GM18526 (cell line): ENCODE results near the gene PIK3R2.
A peak's percentile ranks its signal among the peaks of the same experiment; 100 is the strongest.

Experiments
- POLR2A ChIP-seq: IDR thresholded peaks from 3 replicates; pipeline ENCODE4 v1.6.1; 2011; ENCODE audit not compliant: insufficient read length; ENCODE audit errors: extremely low read depth

The PIK3R2 gene

DNA sequence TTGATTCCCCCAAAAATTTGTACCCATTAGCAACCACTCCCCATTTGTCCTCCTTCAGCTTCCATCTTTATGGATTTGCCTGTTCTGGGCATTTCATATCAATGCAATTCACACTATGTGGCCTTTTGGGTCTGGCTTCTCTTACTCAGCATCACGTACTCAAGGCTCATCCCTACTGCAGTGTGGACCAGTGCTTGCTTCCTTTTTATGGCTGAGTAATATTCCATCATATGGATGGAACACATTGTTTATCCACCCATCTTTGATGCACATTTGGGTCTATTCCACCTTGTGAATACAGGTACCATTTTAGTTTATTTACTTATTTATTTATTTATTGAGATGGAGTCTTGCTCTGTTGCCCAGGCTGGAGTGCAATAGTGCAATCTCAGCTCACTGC is 12.5 kb upstream of the PIK3R2 start:
- TF ChIP-seq POLR2A: no peak

DNA sequence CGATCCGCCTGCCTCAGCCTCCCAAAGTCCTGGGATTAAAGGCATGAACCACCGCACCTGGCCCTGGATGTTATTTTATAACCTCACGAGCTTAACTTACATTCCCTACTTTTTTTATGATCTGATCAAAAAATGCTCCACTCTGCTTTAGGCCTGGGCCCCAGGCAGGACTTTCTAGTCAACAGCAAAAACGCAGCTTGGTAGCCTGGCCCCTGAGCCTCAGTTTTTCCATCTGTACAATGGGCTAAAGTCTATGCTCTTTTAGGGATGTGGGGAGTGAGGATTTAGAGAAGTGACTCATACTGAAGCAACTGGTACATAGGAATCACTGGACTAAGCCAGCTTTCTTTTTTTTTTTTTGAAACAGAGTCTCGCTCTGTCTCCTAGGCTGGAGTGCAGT is 11.9 kb upstream of the PIK3R2 start:
- no peak for TF ChIP-seq POLR2A

DNA sequence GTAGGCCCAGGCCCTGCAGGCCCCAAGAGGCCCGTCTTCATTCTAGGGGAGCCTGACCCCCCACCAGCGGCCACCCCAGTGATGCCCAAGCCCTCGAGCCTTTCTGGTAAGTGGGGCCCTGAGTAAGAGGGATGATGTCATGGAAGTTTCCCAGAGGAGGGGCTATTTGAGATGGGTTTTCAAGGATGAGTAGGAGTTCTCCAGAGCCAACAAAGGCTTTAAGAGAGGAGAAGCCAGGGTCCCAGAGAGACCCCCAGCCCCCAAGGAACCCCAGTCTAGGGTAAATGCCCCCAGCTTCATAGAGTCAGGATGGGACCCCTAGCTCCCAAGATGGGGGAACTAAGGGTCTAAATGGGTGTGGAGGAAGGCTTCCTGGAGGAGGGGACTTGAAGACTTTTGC is 9.1 kb upstream of the PIK3R2 start:
- no peak for TF ChIP-seq POLR2A

DNA sequence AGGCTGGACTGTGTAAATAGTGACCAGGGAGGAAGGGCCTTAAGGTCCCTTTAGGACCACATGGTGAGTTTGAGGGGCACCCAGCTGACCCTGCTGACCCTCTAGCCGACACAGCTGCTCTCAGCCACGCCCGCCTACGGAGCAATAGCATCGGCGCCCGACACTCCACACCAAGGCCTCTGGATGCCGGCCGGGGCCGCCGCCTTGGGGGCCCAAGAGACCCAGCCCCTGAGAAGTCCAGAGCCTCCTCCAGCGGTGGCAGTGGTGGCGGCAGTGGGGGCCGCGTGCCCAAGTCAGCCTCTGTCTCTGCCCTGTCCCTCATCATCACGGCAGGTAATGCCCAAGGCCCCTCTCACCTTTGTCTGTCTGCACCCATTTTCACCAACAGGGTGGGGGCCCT is 8.6 kb upstream of the PIK3R2 start:
- no peak for TF ChIP-seq POLR2A

DNA sequence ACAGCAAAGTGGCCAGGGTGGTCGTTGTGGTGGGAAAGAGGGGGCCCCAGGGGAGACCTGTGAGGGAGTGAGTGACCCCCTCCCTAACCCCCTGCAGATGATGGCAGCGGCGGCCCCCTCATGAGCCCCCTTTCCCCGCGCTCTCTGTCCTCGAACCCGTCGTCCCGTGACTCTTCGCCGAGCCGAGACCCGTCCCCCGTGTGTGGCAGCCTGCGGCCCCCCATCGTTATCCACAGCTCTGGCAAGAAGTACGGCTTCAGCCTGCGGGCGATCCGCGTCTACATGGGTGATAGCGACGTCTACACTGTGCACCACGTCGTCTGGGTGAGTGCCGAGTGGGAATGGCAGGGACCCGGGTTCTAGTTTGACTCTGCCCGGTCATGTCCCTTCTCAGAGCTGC is 8.1 kb upstream of the PIK3R2 start:
- no peak for TF ChIP-seq POLR2A

DNA sequence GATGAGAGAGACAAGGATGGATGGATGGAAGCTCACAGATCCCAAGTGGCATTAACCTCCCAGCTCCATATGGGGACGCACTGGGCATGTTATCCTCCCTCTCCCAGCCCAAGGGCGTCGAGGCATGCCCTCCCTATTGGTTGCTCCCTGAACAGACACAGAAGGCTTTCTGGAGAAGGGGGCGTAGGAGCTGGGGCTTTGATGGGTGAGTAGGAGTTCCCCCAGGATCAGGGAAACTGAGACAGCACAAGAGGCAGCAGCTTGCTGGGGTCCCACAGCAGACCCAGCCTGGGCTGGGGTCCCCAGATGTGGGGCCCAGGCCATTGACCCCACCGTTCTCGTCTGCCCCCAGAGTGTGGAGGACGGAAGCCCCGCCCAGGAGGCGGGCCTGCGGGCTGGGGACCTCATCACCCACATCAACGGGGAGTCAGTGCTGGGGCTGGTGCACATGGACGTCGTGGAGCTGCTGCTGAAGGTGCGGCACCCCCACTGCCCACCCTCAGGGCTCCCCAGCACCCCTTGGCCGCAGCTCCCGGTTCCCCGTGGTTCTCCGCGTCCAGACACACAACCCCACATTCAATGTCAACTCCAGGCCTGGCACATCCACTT is 7.5 kb upstream of the PIK3R2 start:
- TF ChIP-seq POLR2A: no peak

DNA sequence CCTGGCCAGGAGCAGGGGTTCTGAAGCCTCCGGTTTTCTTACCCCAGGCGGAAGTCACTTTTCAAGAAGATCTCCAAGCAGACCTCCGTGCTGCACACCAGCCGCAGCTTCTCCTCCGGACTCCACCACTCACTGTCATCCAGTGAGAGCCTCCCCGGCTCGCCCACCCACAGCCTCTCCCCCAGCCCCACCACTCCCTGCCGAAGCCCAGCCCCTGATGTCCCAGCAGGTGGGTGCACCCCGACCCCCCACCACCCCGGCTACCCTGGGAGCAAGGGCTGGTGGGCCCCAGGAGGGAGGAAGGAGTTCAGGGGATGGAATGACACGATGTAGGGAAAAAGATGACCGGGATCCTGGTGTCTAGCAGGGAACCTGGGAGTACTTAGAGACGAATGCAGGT is 5.6 kb upstream of the PIK3R2 start:
- TF ChIP-seq POLR2A: no peak

DNA sequence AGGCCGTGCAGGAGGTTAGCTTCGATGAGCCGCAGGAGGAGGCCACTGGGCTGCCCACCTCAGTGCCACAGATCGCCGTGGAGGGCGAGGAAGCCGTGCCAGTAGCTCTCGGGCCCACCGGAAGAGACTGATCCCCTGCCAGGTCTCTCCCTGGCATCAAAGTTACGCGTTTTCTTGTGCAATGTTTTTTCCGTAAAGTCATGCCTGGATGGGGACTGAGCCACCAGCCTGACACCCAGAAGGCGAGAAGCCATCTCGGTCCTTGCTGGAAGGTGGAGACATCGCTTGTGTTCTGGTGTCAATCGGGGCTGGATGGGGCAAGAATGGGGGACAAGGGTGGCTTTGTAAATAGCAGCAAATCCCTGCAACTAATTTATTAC is 3.4 kb upstream of the PIK3R2 start:
- TF ChIP-seq POLR2A: no peak

DNA sequence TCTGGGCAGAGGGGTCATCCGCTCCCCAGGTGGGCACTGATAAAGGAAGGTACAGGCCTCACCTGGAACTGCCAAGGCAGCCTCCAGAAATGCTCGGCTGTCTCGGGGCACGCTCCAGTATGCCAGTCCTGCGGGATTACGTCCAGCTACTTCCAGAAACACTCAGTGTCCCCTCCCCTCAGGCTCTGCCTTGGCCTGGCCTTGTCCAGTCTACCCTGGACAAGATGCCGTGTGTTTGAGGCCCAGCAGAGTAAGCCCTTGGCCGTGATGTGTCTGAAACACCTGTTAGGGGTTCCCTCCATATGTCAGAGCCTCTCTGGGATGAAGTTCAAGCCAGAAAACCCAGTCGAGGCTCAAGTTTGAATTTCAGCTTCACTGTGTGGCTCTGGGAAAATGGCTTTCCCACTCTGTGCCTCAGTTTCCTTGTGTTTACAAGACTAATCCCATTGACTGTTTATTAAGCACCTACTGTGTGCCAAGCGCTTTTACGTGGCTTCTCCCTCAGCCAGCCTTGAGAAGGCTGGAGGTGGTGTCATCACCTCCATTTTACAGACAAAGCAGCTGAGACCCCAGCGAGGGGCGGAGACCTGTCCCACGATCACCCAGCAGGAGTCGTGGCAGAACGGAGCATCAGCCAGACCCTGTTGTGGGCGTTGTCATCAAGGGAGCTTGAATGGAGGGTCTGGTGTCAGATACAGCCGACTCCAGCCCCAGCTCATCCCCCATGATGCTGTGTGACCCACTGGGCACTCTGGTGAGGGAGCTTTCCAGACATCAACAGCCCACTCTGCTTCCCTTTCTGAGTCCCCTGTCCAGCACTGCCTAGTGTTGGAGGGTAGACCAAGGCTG is 2.0 kb upstream of the PIK3R2 start:
- no peak for TF ChIP-seq POLR2A

DNA sequence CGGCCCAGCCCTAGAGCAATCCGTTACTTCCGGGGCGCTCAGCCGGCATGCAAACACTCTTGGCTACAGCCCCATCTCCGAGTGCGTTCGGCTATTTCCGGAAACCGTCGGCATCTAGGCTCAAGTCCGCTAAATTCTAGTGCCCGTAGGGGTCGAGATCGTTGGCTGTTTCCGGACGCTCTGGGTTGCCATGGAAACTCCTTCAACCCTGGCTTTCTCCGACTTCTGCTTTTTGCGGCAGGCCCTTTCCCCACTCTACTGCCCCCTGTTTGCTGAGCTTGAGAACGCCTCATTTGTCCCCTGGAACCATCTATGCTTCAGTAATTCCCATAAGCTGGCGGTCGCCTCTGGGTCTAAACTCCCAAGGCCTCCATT is 534 bp upstream of the PIK3R2 start:
- TF ChIP-seq POLR2A: peak; percentile 51

DNA sequence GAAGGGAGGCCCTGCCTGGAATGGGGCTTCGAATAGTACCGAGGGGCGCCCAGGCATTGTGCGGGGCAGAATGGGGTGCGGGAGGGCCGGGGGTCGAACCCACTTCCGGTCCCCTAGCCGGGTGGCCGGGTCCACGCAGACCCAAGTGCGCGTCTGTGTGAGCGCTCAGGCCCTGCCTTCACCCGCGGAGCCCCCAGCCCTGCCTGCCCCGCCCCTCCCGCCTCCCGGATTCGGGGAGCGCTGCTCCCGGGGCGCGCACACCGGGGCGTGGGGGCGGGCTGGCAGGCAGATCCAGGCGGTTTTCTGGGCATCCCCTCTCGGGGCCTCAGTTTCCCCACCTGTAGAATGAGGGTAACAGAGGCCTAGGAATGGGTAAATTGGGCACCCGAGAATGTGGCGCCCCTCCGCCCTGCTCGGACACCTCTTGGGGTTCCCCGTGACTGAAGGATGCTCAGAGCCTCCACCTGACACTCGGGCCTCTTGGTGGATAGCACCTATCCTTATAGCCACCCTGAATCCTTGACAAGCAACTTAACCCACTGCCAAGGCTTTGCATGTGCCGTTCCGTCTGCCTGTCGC is 682 bp downstream of the PIK3R2 start:
- TF ChIP-seq POLR2A: no peak

DNA sequence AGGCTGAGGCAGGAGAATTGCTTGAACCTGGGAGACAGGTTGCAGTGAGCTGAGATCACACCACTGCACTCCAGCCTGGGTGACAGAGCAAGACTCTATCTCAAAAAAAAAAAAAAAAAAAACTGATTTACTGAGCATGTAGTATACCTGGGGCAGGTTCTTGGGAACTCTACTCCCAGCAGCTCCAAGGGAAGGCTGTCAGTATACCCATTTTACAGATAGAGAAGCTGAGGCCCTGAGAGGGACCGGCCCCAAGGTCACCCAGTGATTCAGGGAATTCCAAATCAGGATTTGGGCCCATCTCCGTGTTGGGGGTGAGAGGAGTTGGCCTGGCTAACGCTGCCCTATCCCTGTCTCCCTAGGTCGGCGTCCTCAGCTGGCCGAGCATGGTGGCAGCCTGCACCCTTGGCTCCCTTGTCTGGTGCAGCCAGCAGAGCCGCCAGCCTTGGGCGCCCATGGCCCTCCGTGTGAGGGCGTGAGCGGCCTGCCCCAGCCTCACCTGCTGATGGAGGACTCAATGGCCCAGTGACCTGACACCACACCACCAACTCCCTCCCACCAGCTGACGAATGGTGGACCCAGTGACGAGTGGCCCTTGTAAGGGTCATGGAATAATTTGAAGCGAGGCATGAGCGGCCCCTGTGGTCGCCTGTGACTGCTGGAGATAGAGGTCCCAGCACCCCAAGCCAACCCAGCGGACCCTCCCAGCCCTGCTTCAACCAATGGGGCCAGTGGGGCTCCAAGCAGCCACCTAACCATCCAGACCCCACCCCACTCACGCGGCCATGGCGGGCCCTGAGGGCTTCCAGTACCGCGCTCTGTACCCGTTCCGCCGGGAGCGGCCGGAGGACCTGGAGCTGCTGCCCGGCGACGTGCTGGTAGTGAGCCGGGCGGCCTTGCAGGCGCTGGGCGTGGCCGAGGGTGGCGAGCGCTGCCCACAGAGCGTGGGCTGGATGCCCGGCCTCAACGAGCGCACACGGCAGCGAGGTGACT is 2.4 kb downstream of the PIK3R2 start:
- no peak for TF ChIP-seq POLR2A

DNA sequence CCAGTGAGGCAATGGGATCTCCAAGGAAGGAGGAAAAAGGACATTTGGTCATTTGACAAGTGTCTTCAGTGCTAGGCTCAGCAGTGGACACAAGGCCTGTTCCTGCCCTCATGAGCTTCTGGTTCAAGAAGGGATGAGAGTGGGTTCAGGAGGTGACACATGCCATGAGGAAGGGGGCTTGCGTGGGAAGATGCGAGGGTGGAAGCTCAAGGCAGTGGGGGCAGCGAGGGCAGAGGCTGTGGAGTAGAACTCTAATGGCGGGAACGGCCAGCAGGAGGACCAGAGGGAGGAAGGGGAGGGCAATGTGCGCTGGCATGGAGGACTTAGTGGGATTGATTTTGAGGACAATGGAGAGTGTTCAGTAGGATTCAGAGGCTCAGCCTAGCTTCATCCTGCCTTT is 3.3 kb downstream of the PIK3R2 start:
- no peak for TF ChIP-seq POLR2A

DNA sequence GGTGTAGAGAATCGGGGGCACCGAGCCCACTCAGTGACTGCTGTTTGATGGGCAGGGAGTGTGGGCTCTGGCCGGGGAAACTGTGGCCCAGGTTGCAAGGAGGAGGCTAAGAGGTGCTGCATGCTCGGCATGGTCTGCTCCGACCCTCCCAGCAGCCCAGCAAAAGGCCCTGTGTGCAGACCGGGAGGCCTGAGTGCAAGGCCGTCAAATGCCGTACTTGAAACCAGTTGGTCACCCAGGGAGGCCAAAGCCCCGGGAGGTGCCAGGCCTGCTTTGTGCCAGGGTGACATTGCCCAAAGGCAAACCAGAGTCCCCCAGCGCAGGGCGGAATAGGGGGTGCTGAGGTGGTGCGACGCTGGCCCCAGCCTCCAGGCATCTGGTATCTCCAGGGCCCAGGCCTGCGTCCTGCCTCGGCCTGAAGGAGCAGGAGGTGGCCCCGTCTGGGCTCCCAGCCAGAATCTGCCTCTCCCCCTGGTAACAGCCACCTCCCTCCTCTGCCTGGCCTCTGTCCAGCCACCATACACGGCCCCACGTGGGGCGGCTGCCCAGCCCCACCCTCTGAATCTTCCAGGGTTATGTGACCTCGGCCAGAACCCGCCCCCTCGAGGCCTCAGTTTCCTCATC is 4.0 kb downstream of the PIK3R2 start:
- TF ChIP-seq POLR2A: no peak
